ENCODE results near the gene RAPGEF4.
"Not testable (repeated sequence)": the region's sequence is repeated elsewhere in the genome, so short reads cannot be mapped to it uniquely, and the experiment has no call there.

The RAPGEF4 gene

GRCh38 chr2:173079141-173079540, 343.5 kb downstream of the RAPGEF4 start:
- DNase-seq = no peak

DNA sequence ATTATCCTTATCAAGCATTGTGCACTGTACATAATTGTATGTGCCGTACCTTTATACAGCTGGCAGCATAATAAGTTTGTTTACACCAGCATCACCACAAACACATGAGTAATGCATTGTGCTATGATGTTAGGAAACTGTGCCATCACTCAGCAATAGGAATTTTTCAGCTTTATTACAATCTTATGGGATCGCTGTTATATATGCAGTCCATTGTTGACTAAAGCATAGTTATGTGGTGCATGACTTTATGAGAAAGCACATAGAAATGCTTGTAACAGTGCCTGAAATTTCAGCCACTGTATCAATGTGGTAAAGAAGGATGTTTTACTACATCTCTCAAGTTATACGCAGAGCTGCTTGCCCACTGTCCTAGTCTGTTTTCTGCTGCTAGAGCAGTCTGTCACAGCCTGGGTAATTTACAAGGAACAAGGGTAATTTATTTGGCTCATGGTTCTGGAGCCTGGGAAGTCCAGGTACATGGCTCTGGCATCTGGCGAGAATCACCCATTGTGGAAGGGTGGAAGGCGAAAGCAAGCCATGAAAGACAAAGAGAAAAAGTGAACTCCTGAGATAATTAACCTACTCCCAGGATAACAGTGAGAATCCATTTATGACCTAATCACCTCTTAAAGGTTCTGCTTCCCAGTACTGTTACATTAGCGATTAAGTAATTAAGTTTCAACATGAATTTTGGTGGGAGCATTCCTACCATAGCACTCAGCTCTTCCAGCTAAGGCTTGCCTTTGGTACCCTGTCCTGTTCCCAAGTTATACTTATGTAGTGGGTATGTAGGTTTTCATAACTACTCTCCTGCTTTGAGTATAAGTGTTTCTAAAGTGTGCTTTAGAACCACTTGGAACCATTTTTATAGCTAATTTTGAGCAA, 344.6 kb downstream of the RAPGEF4 start:
- no peak for DNase-seq

- DNase-seq = no peak
Measured at GRCh38 chr2:173086518-173087213, 351.0 kb downstream of the RAPGEF4 start.

GRCh38 chr2:173087214-173087581, 351.6 kb downstream of the RAPGEF4 start:
- DNase-seq = no peak

DNA sequence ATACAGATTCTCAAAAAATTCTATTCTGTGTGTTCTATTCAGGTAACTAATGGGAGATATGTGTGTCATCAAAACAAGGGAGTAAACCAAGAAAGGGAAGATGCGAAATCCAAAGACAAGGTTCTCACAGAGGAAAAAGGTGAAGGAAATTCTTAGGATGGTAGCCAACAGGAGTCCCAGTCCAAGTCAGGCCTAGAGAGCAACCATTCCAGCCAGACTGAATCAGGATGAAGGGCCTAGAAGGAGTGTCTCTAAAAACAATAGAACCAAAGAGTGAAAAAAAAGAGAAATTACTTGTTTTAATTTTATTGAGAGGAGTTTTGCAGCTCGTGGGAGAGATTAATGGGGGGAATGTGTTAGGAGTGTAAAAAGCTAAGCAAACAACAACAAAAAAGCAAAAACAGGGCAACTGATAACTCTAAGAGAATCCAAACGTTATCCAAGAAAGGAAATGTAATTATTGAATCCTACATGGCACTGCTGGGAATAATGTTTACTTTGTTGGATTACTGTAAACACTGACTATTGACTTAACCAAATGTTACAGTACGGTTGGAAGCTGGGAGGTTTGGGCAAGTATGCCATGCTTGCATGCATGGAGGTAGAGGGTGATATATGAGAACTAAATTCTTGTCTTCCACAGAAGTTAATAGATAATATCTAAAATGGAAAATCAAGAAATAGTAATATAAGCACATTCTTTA, 352.3 kb downstream of the RAPGEF4 start:
- DNase-seq = no peak

DNA sequence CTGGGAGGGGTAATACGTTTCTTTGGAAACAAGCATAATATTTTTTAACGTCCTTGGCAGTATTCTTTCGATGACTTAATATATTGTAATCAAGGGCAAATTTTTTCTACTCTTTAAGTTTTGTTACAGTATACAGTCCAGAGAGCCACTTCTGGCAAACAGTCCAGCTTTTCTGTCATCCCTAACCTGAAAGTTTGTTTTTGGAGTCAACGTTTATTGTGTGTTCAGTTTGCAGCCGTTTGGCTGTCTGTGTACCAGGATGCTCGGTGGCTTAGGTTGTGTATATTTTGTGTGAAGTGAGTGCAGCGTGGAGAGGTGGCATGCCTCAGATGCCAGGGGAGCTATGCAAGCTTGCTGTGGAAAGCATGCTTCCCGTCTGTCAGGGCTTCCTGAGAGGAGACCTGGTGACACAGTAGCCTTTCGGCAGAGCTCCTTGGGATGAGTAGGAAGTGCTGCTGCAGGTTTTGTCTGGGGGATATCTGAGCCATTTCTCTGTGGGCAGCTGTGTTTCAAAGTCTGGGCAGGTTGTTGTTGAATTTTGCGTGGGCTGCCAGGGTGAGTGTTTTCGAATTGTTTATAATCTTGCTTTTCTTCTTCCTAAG, 354.7 kb downstream of the RAPGEF4 start:
- DNase-seq = no peak

GRCh38 chr2:173090973-173091660, 355.5 kb downstream of the RAPGEF4 start:
- no peak for DNase-seq

- no peak for DNase-seq
Measured at GRCh38 chr2:173091910-173092309, 356.3 kb downstream of the RAPGEF4 start.

GRCh38 chr2:173092844-173093402, 357.3 kb downstream of the RAPGEF4 start:
- no peak for DNase-seq

DNA sequence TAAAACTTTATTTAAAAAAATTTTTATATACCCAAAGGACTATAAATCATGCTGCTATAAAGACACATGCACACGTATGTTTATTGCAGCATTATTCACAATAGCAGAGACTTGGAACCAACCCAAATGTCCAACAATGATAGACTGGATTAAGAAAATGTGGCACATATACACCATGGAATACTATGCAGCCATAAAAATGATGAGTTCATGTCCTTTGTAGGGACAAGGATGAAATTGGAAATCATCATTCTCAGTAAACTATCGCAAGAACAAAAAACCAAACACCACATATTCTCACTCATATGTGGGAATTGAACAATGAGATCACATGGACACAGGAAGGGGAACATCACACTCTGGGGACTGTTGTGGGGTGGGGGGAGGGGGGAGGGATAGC, 358.0 kb downstream of the RAPGEF4 start:
- DNase-seq = not testable (repeated sequence)

DNA sequence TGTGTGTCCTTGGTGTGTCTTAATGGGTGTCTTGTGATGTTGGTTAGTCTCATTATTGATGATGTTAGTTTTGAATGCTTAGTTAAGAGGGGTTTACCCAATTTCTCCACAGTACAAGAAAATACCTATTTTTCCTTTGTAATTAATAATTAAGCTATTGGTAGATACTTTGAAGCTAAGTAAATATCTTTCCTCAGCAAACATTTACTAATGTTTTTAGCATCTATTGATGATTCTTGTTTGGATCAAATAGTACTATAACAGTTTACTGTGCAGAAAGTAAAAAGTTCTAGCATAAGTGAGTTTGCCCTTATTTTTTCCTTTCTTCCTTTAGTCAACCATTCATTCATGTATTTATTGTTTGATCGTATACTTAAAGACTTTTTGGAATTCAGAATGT, 359.1 kb downstream of the RAPGEF4 start:
- DNase-seq = no peak

GRCh38 chr2:173095356-173095755, 359.7 kb downstream of the RAPGEF4 start:
- DNase-seq = no peak

GRCh38 chr2:173099271-173099670, 363.6 kb downstream of the RAPGEF4 start:
- no peak for DNase-seq

GRCh38 chr2:173099804-173100203, 364.2 kb downstream of the RAPGEF4 start:
- no peak for DNase-seq

DNA sequence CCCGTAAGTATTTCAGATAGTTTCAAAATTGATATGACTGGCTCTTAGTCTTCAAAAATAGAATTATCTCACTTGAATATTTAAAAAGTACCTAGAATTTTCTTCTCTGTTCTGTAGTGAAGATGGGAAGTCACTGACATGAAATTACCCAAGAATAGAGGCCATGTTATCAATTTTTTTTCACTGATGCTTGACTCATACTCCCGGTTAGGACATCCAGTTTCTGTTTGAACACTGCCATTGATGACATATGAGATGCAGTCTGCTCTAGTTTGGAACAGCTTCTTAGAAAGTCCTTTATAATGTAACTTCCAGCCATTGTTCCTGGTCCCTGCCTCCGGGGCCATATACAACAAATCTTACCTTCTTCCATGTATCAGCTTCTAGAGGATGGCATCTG, 366.0 kb downstream of the RAPGEF4 start:
- DNase-seq = no peak
